Subcutaneous adipose tissue (tissue), 4 donors: ENCODE results near the gene ADIPOR2. TPM values are rescaled to one million over a fixed set of nuclear protein-coding genes. Genes with fewer than 3 reads are reported as not detected.

Experiments used
- total RNA-seq, 4 donors: library from RNA; depleted of rRNA; stranded (reverse); fragments of >200 nt; gene quantifications; one replicate each; pipeline ENCODE4 v1.1.0, GENCODE V29; 2016
- TF ChIP-seq, protein P1 (sequence below): fragments of 450-650 bp; IDR thresholded peaks from one replicate; pipeline ENCODE4 v1.5.1; 2016; ENCODE audit warnings: low read depth, mild to moderate bottlenecking, control low read depth, antibody characterized with exemption, moderate library complexity

ADIPOR2 gene
- total RNA-seq, 4 donors from 2014 or later = 69.4 to 122 (median 108) TPM

DNA sequence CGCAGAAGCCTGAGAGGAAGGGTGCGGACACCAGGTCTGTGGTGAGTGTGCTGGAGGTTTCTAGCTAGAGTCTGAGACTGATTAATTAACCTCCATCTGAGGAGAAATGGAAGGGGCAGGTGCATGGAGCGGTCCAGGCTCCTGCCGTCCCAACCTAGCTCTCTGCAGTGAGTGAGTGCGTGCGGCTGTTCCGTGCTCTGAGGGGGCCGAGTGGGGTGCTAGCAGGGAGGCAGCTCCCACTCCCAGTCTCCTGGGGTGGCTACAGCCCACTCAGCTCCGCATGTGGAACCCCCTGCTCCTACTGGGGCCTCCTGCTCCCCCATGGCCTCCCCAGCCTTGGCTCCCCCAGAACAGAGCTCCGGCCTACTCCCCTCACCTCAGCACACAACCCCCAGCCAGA is 132.4 kb downstream of the ADIPOR2 start:
- TF ChIP-seq, protein P1, sequence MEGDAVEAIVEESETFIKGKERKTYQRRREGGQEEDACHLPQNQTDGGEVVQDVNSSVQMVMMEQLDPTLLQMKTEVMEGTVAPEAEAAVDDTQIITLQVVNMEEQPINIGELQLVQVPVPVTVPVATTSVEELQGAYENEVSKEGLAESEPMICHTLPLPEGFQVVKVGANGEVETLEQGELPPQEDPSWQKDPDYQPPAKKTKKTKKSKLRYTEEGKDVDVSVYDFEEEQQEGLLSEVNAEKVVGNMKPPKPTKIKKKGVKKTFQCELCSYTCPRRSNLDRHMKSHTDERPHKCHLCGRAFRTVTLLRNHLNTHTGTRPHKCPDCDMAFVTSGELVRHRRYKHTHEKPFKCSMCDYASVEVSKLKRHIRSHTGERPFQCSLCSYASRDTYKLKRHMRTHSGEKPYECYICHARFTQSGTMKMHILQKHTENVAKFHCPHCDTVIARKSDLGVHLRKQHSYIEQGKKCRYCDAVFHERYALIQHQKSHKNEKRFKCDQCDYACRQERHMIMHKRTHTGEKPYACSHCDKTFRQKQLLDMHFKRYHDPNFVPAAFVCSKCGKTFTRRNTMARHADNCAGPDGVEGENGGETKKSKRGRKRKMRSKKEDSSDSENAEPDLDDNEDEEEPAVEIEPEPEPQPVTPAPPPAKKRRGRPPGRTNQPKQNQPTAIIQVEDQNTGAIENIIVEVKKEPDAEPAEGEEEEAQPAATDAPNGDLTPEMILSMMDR = no peak

DNA sequence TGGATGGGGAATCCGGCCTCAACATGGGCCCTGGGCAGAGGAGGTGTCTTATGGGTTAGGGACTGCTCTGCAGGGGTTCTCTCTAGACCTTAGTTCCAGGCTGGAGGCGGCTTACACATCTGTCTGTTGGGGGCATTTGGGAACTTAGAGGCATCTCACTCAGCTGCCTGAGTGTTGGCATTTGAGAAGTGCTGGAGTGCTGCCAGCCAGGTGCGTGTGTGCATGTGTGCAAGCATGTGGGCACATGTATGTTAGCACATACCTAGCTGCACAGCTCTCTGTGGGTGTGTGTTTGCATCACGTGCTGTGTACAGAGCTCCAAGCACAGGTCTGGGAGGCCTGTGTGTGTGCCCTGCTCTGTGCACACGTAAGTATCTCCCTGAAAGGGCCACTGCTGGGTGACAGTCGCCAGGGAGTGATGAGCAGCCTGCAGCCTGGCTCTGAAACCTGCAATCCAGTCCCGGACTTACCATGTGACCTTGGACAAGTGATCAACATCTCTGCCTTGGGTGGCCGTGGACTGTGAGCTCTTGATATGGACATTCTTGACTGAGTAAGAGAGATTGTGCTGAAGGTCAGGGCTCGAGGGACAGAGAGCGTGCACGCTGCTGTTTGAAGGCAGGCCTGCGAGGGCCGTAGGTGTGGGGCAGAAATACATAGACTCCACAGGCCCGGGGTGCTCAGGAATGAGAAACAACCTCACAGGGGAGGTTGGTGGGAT is 134.7 kb downstream of the ADIPOR2 start:
- TF ChIP-seq, protein P1 = no peak

DNA sequence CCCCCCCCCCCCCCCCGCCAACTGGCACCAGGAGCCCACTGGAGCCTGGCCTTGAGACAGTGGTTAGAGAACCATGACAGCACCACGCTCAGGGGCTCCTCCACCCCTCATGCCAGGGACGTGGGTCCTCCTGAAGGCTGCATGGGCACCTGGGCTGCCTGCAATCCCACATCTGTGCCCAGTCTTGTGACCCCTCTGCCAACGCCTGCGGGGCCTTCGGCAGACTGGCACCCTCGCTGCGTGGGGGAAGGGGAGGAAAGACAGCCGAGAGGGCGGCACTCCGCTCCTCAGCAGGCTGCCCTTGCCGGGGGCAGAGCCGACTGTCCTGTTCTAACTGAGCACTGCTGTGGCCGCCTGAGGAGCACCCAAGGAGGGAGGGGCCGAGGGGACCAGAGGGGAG is 135.5 kb downstream of the ADIPOR2 start:
- TF ChIP-seq, protein P1 = no peak

DNA sequence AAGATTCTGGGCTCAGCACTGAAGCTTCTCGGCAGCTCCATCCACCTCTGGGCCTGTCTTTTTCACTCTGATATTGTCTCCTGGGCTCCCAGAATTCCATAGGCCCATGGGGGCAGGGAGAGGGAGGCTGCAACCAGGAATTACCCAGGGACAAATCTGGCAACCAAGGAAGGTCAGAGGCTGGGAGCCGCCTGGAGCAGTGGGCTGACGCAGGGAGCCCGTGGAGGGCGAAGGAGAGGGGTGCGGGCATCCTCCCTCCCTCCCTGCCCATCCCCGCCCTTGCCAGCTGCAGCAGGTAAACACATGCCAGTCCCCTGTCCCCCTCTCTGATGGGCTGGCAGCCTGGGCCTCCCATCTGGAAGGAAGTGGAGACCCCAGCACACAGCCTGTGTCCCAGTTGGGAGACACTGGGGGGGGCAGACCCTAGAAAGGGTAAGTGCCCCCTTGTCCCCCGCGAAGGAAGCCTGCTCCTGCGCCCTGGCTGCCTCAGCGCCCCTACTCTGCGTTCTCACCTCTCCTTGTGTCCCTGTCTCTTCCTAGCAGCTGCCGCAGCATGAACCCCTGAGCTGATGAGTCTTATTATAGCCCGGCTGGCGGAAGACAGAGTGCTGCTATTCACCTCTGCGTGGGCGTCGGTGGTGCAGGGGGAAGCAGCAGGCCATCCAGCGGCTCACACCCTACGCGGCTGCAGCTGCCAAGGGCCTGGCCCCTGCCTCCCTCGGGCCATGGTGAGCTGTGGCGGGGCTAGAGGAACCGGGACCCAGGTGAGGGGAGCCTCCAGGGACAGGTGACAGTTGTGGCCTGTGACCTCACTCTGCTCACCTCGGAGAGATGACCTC is 136.2 kb downstream of the ADIPOR2 start:
- TF ChIP-seq, protein P1 = no peak

DNA sequence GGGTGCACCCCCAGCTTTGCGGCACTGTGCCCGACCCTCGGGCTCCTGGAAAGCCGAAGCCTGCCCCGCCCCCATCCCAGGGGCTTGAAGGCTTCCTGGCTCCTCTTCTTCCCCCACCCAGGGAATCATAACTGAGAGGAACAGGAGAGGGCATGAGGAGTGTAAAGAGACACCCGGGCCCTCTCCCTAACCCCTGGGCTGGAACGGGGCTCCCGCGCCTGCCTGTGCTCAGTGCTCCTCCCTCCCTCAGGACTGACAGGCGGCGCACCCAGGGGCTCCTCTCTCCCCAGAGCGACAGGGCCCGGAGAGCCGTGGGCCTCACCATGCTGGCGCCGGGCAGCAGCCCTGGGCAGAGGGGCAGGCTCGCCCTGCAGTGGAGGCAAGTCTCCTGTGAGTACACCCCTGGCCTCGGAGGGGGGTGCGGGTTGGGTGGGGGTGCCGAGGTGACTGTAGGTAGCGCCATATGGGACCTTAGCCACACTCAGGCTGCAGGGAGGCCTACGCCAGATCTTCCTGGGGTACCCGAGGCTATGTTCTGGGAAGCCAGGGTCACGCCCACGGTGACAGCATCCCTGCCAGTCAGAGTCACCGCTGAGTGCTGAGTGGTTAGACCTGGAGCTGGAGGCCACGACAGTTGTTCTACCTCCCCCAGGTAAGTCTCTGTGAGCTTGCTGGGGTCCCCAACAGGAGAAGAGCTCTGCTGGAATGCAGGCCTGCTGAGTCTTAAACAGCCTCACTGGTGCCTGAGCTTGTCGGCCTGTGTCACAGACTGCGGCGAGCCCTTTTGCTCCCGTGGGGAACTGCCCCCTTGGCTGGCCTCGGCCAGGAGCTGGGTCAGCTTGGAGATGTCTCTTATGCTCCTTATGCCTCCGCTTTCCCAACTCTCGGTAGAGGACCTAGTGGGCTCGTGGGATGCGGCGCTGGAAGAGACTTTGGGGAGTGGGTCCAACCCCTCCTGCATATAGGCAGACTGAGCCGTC is 137.2 kb downstream of the ADIPOR2 start:
- TF ChIP-seq, protein P1 = no peak

DNA sequence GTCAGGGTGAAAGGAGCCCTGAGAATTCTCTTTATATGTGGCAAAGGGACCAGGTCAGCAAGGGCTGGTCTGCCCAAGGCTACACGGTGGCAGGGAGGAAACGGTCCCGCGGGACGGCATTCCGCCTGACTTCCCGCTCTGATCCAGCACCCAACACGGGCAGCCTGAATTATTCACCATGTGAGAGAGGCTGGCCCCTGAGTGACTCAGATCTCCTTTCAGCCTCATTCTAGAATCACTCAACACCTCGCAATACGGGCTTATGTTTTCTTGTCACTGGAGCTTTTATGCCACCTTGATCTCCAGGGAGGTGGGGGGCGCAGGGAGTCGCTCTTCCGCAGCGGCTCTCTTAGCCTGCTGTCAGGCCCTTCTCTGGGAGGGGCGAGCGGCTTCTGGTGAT is 138.0 kb downstream of the ADIPOR2 start:
- TF ChIP-seq, protein P1 = no peak
